GM23338 (cell line): ENCODE data around the gene SH3GL2. TPM values are rescaled to one million over a fixed set of nuclear protein-coding genes. Genes with fewer than 3 reads are reported as not detected.
A peak's percentile ranks its signal among the peaks of the same experiment; 100 is the strongest.

Source experiments
- ATAC-seq: fragments of 200-7000 bp; cut with Tn5 transposase; 3 replicates; pipeline ENCODE4 v1.9.1; 2020
- DNase-seq: peaks from one replicate; pipeline ENCODE4 v3.0.0-alpha.2; 2015; ENCODE audit warnings: low spot score
- H2AFZ ChIP-seq: fragments of 200-600 bp; sonication (generic); 2 replicates; pipeline ENCODE4 v1.8.0; 2016; ENCODE audit warnings: antibody characterized with exemption, mild to moderate bottlenecking, moderate library complexity
- H3F3A ChIP-seq: fragments of 200-600 bp; sonication (generic); replicated peaks from 2 replicates; pipeline ENCODE4 v1.8.0; 2017; ENCODE audit warnings: antibody characterized with exemption, mixed run types, low read depth
- H3K27ac ChIP-seq: fragments of 200-600 bp; sonication (generic); 2 replicates; pipeline ENCODE4 v1.6.1; 2016; ENCODE audit warnings: low read depth
- H3K27me3 ChIP-seq: fragments of 200-600 bp; sonication (generic); 2 replicates; pipeline ENCODE4 v1.8.0; 2016; ENCODE audit warnings: mild to moderate bottlenecking, mixed run types, moderate library complexity; ENCODE audit not compliant: insufficient read depth
- H3K36me3 ChIP-seq: fragments of 200-600 bp; sonication (generic); 2 replicates; pipeline ENCODE4 v1.8.0; 2016; ENCODE audit warnings: mild to moderate bottlenecking; ENCODE audit not compliant: insufficient read depth
- H3K4me1 ChIP-seq: fragments of 200-600 bp; sonication (generic); 2 replicates; pipeline ENCODE4 v1.8.0; 2016; ENCODE audit warnings: mild to moderate bottlenecking, moderate library complexity; ENCODE audit not compliant: insufficient read depth
- H3K4me2 ChIP-seq: fragments of 200-600 bp; sonication (generic); 2 replicates; pipeline ENCODE4 v1.7.1; 2017; ENCODE audit warnings: mixed run types
- H3K4me3 ChIP-seq: fragments of 200-600 bp; sonication (generic); 2 replicates; pipeline ENCODE4 v1.6.1; 2016; ENCODE audit warnings: mixed run types
- H3K79me2 ChIP-seq: fragments of 200-600 bp; sonication (generic); replicated peaks from 2 replicates; pipeline ENCODE4 v1.8.0; 2017; ENCODE audit warnings: mild to moderate bottlenecking; ENCODE audit not compliant: insufficient read depth
- H3K9me2 ChIP-seq: fragments of 200-600 bp; sonication (generic); 2 replicates; pipeline ENCODE4 v1.8.0; 2017; ENCODE audit not compliant: insufficient read depth
- H4K20me1 ChIP-seq: fragments of 200-600 bp; sonication (generic); replicated peaks from 2 replicates; pipeline ENCODE4 v1.8.0; 2017; ENCODE audit warnings: mild to moderate bottlenecking; ENCODE audit not compliant: insufficient read depth
- H3K27ac Mint-ChIP-seq: 2 replicates; pipeline ENCODE4 v1.8.0; 2020; ENCODE audit warnings: inconsistent platforms, mild to moderate bottlenecking, moderate library complexity, mixed read lengths
- H3K27me3 Mint-ChIP-seq: 3 replicates; pipeline ENCODE4 v1.8.0; 2022; ENCODE audit warnings: low read depth, mild to moderate bottlenecking, moderate library complexity, mixed read lengths, inconsistent platforms; ENCODE audit not compliant: insufficient read depth, poor library complexity
- H3K36me3 Mint-ChIP-seq: 3 replicates; pipeline ENCODE4 v1.8.0; 2021; ENCODE audit warnings: low read depth, mild to moderate bottlenecking, inconsistent platforms, moderate library complexity, mixed read lengths
- H3K4me1 Mint-ChIP-seq: 3 replicates; pipeline ENCODE4 v1.8.0; 2020; ENCODE audit warnings: mild to moderate bottlenecking, inconsistent platforms, mixed read lengths
- H3K4me3 Mint-ChIP-seq: 3 replicates; pipeline ENCODE4 v1.8.0; 2021; ENCODE audit warnings: moderate library complexity, mild to moderate bottlenecking, inconsistent platforms, mixed read lengths
- H3K9me3 Mint-ChIP-seq: 3 replicates; pipeline ENCODE4 v1.8.0; 2020; ENCODE audit warnings: moderate library complexity, mild to moderate bottlenecking, inconsistent platforms, mixed read lengths
- CREB1 ChIP-seq: fragments of 250-450 bp; sonication (Bioruptor Pico); IDR thresholded peaks from 2 replicates; pipeline ENCODE4 v1.5.0; 2020; ENCODE audit warnings: low read depth, mild to moderate bottlenecking, moderate library complexity
- EZH2 ChIP-seq: fragments of 200-600 bp; sonication (generic); IDR thresholded peaks from one replicate; pipeline ENCODE4 v1.8.0; 2017; ENCODE audit warnings: antibody characterized with exemption, mild to moderate bottlenecking, low read depth; ENCODE audit not compliant: unreplicated experiment
- EZH2phosphoT487 ChIP-seq: fragments of 200-600 bp; sonication (generic); IDR thresholded peaks from one replicate; pipeline ENCODE4 v1.8.1; 2018; ENCODE audit warnings: antibody characterized with exemption; ENCODE audit not compliant: unreplicated experiment
- JUNB ChIP-seq: IDR thresholded peaks from one replicate; pipeline ENCODE4 v1.6.1; 2016; ENCODE audit warnings: antibody characterized with exemption; ENCODE audit not compliant: unreplicated experiment
- NANOG ChIP-seq: IDR thresholded peaks from 2 replicates; pipeline ENCODE4 v1.6.1; 2016; ENCODE audit warnings: antibody characterized with exemption, borderline replicate concordance
- POLR2AphosphoS5 ChIP-seq: IDR thresholded peaks from 2 replicates; pipeline ENCODE4 v1.6.1; 2016; ENCODE audit warnings: antibody characterized with exemption, low read depth
- ZNF114 ChIP-seq: fragments of 250-450 bp; sonication (Bioruptor Pico); IDR thresholded peaks from 2 replicates; pipeline ENCODE4 v1.5.0; 2020; ENCODE audit warnings: mild to moderate bottlenecking, moderate library complexity
- ZNF331 ChIP-seq: fragments of 250-450 bp; sonication (Bioruptor Pico); IDR thresholded peaks from 2 replicates; pipeline ENCODE4 v1.5.0; 2020; ENCODE audit warnings: low read depth, mild to moderate bottlenecking, moderate library complexity
- polyA plus RNA-seq: library from polyadenylated mRNA; unstranded; fragments of >200 nt; fragmentation: Nextera tagmentation; extraction: Ambion mirVana; gene quantifications from 2 replicates; pipeline ENCODE4 v1.2.1, GENCODE V29; 2016
- total RNA-seq: library from RNA; depleted of rRNA; stranded (reverse); fragments of >200 nt; shearing (Covaris generic); gene quantifications from 2 replicates; pipeline ENCODE4 v1.2.3, GENCODE V29; 2014
- TF ChIP-seq, protein P1 (sequence below): IDR thresholded peaks from one replicate; pipeline ENCODE4 v1.6.1; 2018; ENCODE audit warnings: antibody characterized with exemption; ENCODE audit not compliant: unreplicated experiment
- TF ChIP-seq, protein P2 (sequence below), 2 experiments: fragments of 200-600 bp in 1 of 2; sonication (generic) in 1 of 2; conservative IDR thresholded peaks; 2 replicates each; pipeline versions ENCODE4 v1.5.1 to v1.6.1; 2016 to 2017; ENCODE audit warnings: antibody characterized with exemption in 2 of 2, low read depth in 2 of 2, mild to moderate bottlenecking in 2 of 2, moderate library complexity in 1 of 2

Gene SH3GL2
- total and polyA plus RNA-seq, 2 experiments from 2014 or later = 5.9 to 8.6 TPM

DNA sequence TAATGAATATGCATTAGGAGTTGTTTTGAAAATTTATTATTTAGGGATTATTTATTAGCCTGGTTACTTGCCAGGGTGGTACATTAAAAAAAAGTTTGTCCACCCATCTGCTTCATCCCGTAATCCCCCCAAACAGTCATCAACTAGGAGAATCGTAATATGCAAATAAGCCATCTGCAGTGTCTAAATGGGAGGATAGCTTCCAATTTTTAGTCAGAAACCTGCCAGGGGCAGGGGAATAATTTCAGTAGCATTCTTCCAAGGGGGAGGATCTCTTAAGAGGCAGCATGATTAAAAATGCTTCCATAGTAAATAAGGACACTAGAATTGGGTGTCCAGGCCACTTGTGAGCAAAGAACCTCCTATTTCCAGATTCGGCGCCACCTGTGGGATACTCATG lies 43.3 kb downstream of the SH3GL2 start:
- no peaks in the 10 kb centered on the region; the same call in 1 of the 2 replicates for H3K79me2 ChIP-seq
- no peaks in the 10 kb centered on the region for H3K36me3 ChIP-seq
- DNase-seq = no peak
- H3K4me1 ChIP-seq = no peaks in the 10 kb centered on the region
- H3F3A ChIP-seq = no peaks in the 10 kb centered on the region
- no peak overlapping the region for H3K4me2 ChIP-seq
- no peak overlapping the region for H3K27ac ChIP-seq
- Mint-ChIP-seq H3K27ac (no peak overlapping the region), H3K36me3 (no peaks in the 10 kb centered on the region), H3K4me3 (no peak overlapping the region), H3K9me3 (no peaks in the 10 kb centered on the region), H3K27me3 (no peaks in the 10 kb centered on the region), H3K4me1 (peaks cover 7% of the 10 kb centered on the region; the same call in 2 of the 3 replicates)
- no peak overlapping the region for H3K4me3 ChIP-seq
- no peak for ATAC-seq
- H4K20me1 ChIP-seq = no peaks in the 10 kb centered on the region; the same call in 1 of the 2 replicates
- TF ChIP-seq NANOG (no peak), EZH2 (no peak), POLR2AphosphoS5 (no peak)
- TF ChIP-seq, protein P1, sequence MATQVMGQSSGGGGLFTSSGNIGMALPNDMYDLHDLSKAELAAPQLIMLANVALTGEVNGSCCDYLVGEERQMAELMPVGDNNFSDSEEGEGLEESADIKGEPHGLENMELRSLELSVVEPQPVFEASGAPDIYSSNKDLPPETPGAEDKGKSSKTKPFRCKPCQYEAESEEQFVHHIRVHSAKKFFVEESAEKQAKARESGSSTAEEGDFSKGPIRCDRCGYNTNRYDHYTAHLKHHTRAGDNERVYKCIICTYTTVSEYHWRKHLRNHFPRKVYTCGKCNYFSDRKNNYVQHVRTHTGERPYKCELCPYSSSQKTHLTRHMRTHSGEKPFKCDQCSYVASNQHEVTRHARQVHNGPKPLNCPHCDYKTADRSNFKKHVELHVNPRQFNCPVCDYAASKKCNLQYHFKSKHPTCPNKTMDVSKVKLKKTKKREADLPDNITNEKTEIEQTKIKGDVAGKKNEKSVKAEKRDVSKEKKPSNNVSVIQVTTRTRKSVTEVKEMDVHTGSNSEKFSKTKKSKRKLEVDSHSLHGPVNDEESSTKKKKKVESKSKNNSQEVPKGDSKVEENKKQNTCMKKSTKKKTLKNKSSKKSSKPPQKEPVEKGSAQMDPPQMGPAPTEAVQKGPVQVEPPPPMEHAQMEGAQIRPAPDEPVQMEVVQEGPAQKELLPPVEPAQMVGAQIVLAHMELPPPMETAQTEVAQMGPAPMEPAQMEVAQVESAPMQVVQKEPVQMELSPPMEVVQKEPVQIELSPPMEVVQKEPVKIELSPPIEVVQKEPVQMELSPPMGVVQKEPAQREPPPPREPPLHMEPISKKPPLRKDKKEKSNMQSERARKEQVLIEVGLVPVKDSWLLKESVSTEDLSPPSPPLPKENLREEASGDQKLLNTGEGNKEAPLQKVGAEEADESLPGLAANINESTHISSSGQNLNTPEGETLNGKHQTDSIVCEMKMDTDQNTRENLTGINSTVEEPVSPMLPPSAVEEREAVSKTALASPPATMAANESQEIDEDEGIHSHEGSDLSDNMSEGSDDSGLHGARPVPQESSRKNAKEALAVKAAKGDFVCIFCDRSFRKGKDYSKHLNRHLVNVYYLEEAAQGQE = no peak
- TF ChIP-seq, protein P2, sequence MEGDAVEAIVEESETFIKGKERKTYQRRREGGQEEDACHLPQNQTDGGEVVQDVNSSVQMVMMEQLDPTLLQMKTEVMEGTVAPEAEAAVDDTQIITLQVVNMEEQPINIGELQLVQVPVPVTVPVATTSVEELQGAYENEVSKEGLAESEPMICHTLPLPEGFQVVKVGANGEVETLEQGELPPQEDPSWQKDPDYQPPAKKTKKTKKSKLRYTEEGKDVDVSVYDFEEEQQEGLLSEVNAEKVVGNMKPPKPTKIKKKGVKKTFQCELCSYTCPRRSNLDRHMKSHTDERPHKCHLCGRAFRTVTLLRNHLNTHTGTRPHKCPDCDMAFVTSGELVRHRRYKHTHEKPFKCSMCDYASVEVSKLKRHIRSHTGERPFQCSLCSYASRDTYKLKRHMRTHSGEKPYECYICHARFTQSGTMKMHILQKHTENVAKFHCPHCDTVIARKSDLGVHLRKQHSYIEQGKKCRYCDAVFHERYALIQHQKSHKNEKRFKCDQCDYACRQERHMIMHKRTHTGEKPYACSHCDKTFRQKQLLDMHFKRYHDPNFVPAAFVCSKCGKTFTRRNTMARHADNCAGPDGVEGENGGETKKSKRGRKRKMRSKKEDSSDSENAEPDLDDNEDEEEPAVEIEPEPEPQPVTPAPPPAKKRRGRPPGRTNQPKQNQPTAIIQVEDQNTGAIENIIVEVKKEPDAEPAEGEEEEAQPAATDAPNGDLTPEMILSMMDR (conservative IDR thresholded peaks at IDR 0.05; ENCODE audit: low read depth in 2 of 2) = peak in 1 of 2 experiments; percentile 31; a peak in 2 of 4 replicates
- H3K9me2 ChIP-seq = 0 out of 2 replicates have a peak, but pooled peaks cover 4% of the 10 kb centered on the region
- H2AFZ ChIP-seq = no peak overlapping the region
- no peaks in the 10 kb centered on the region for H3K27me3 ChIP-seq

DNA sequence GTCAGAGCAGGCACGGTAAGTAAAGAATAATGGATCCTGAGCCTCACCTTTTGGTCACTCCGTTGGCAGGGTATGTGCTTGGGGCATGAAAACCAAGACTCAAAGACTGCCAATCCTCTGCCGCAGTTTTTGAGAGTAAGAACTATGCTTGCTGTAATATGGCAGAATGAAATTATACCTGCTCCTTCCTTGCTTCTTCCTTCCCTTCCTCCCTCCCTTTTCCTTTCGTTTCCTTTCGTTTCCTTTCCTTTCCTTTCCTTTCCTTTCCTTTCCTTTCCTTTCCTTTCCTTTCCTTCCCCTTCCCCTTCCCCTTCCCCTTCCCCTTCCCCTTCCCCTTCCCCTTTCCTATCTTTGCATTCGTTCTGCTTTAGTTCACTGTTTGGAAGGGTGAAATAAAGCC lies 43.9 kb downstream of the SH3GL2 start:
- H3K9me3 Mint-ChIP-seq = no peaks in the 10 kb centered on the region

More for the DNA sequence above, 43.9 kb downstream of the SH3GL2 start:
- H3K27ac ChIP-seq = no peak overlapping the region
- H3K4me3 ChIP-seq = no peak overlapping the region
- Mint-ChIP-seq H3K27ac (no peak overlapping the region), H3K27me3 (no peaks in the 10 kb centered on the region), H3K4me1 (peaks cover 7% of the 10 kb centered on the region; the same call in 2 of the 3 replicates), H3K36me3 (no peaks in the 10 kb centered on the region), H3K4me3 (no peak overlapping the region)
- H2AFZ ChIP-seq = no peak overlapping the region
- no peaks in the 10 kb centered on the region; the same call in 1 of the 2 replicates for H3K79me2 ChIP-seq
- no peak for DNase-seq
- H3F3A ChIP-seq = no peaks in the 10 kb centered on the region
- H3K27me3 ChIP-seq = no peaks in the 10 kb centered on the region
- TF ChIP-seq CREB1 (CRISPR knock-in tag) = no peak
- no peak for TF ChIP-seq POLR2AphosphoS5
- no peak for TF ChIP-seq NANOG
- no peak for TF ChIP-seq JUNB
- TF ChIP-seq, protein P2 (conservative IDR thresholded peaks at IDR 0.05; ENCODE audit: low read depth in 2 of 2) = no peak
- no peak for TF ChIP-seq ZNF114
- TF ChIP-seq EZH2phosphoT487 = no peak
- TF ChIP-seq ZNF331 (CRISPR knock-in tag) = no peak
- H3K4me2 ChIP-seq = no peak overlapping the region
- no peak for ATAC-seq
- H3K36me3 ChIP-seq = no peaks in the 10 kb centered on the region
- no peaks in the 10 kb centered on the region for H3K4me1 ChIP-seq
- no peaks in the 10 kb centered on the region; the same call in 1 of the 2 replicates for H4K20me1 ChIP-seq
- 0 out of 2 replicates have a peak, but pooled peaks cover 4% of the 10 kb centered on the region for H3K9me2 ChIP-seq
